ENCODE results near the gene NOA1.
"Not testable (repeated sequence)": the region's sequence is repeated elsewhere in the genome, so short reads cannot be mapped to it uniquely, and the experiment has no call there.

NOA1 gene

DNA sequence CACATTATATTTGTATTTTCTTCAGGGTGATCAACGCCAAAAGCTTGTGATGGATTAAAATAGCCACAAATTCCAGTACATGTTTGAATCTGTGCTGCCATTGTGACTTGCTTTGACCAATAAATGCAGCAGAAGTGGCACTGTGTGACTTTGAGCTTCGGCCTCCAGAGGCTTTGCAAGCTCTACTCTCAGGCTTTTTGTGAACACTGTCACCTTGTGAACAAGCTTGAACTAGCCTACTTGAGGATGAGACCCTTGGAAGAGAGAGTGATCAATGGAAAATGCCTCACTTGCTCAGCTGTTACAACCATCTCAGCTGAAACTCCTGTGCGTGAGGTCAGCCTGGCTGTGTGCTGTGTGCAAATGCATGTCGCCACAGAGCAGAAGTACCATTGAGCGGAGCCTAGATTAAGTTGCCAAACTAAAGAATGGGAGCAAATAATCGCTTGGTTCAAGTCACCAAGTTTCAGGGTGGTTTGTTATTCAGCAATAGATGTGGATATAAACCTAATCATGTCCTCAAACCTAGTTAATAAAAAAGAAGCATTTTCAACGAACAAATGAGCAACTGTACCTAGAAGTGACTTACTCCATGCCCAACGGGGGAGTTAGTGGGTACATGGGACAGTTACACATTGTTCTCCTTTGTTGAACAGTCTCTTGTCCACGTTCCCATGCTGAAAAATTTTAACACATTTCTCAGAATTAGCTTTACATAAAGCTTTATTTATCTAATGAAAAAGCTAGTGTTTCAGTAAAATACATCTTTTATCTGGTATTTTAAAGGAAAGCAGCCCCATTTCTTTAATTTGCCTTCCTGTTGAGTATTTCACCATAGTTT lies 23.5 kb downstream of the NOA1 start:
- DNase-seq = no peak

DNA sequence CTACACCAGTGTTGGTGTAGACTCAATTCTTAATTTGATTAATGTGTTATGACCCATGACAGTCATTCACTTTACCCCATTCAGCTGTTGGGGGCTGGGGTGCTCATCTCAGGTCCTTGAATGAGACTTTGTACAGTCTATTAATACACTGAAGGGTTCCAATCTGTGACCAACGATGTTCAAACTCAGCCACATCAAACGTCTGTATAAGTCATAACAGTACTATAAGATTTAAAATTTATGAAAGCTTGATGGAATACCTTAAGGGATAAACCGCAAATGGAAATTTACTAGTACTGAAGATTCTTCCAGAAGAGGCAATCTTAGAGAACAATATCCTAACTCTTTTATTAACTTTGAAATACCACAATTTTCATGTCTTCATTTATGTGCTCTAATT lies 36.0 kb downstream of the NOA1 start:
- DNase-seq = no peak

DNA sequence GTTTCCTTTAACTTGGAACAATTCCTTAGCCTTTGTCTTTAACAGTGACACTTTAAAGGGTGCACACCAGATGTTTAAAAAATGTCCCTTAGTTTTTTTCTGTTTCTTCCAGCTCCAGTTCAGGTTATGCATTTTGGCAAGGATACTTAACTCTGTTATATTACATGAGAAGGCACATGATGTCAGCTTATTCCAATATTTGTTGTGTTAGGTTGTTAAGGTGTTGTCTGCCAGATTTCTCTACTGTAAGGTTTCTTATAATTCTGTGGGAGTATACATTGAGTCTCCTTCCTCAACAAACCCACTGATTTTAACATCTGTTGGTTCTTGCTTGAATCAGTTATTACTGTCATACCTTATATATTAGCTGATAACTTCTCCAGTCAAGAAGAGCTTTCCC lies 36.4 kb downstream of the NOA1 start:
- no peak for DNase-seq

GRCh38 chr4:56940403-56940802 lies 37.0 kb downstream of the NOA1 start:
- no peak for DNase-seq

- not testable (repeated sequence) for DNase-seq
These were observed 37.6 kb downstream of the NOA1 start for GRCh38 chr4:56939826-56940225.

- DNase-seq = no peak
These were observed 40.1 kb downstream of the NOA1 start for GRCh38 chr4:56937262-56937661.

GRCh38 chr4:56931924-56932323 lies 45.5 kb downstream of the NOA1 start:
- DNase-seq = no peak

GRCh38 chr4:56930638-56931037 lies 46.8 kb downstream of the NOA1 start:
- no peak for DNase-seq

DNA sequence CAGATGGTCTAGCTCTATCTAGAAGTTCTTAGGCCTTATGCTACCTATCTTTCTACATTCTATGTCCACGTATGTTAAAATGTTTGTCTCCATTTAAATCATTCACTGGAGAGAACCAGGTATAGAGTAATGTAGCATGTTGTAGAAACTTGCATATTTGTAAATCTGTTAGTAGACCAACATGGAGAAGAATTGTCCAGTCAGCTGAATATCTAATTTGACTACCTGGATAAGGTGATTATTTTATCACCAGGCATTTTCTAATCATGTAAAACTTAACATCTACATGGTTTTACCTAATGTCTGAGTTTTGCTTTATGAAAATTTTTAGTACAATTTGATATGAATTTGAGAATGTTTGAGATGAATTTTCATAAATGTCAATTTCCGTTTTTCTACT lies 50.2 kb downstream of the NOA1 start:
- no peak for DNase-seq

DNA sequence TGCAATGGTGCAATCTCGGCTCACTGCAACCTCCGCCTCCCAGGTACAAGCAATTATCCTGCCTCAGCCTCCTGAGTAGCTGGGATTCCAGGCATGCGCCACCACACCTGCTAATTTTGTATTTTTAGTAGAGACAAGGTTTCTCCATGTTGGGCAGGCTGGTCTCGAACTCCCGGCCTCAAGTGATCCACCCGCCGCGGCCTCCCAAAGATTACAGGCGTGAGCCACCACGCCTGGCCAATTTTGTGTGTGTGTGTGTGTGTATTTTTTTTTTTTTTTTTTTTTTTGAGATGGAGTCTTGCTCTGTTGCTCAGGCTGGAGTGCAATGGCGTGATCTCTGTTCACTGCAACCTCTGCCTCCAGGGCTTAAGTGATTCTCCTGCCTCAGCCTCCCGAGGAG lies 62.4 kb downstream of the NOA1 start:
- not testable (repeated sequence) for DNase-seq

DNA sequence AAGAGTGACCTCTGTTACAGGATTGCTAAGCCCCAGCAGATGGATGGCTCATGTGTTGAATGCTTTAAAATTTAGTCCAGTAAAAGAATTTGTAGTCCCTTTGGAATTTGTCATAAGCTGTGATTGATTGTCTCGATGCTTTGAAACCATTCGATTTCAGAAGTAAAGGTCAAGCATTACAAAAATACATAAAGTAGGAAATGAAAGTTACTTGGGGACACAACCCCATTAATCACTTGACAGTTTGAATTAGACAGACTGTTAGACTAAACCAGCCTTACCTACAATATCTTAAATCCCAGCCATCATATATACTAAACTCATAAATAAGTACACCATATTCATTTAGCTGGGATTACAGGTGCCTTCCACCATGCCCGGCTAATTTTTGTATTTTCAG lies 63.1 kb downstream of the NOA1 start:
- DNase-seq = no peak

All from NCI-H2029 treated with DMSO at 0.1 percent for 48 hours (cell line).